Adipose tissue (tissue), 3 donors: ENCODE data around the gene CDH4. TPM values are rescaled to one million over a fixed set of nuclear protein-coding genes. Genes with fewer than 3 reads are reported as not detected.

Experiments
- H3K27ac ChIP-seq: one replicate; pipeline ENCODE4 v1.5.1; 2013; ENCODE audit warnings: low read depth, low read length
- WGBS, 3 donors: extraction: QIAGEN DNeasy Blood & Tissue Kit; methylation state at CpG; one replicate each; pipeline ENCODE4 v1.1.7; 2013; 5-methylcytosine and 5-hydroxymethylcytosine counted together
- polyA plus RNA-seq, 3 donors: library from polyadenylated mRNA; stranded (reverse); fragments of 200-250 nt; gene quantifications; one replicate each; pipeline ENCODE4 v1.2.3, GENCODE V29; 2013
- donor health status: healthy with polysubstance abuse.
- donor health status: Bipolar disorder and iron deficiency.
- donor health status: healthy.

The CDH4 gene
- polyA plus RNA-seq, 3 donors = 0.04 to 0.11 (median 0.05) TPM

GRCh38 chr20:61575151-61575937 lies 323.3 kb downstream of the CDH4 start:
- 52 to 65% (median 57%) methylated on average over 6 of the region's 6 CpGs for WGBS, 3 donors
- H3K27ac ChIP-seq = no peak overlapping the region

- WGBS, 3 donors = 82 to 89% (median 86%) methylated on average over 5 of the region's 5 CpGs
- no peak overlapping the region for H3K27ac ChIP-seq
Observed at GRCh38 chr20:61576372-61576771, 324.3 kb downstream of the CDH4 start.

GRCh38 chr20:61577065-61577464 lies 325.0 kb downstream of the CDH4 start:
- WGBS, 3 donors = 95 to 100% (median 97%) methylated on average over 1 of the region's 1 CpG

GRCh38 chr20:61579908-61580307 lies 327.8 kb downstream of the CDH4 start:
- WGBS, 3 donors = 38 to 78% (median 75%) methylated on average over 7 of the region's 7 CpGs
- H3K27ac ChIP-seq = no peak overlapping the region

More at GRCh38 chr20:61577065-61577464, 325.0 kb downstream of the CDH4 start:
- H3K27ac ChIP-seq = no peak overlapping the region

- WGBS, 3 donors = 73 to 81% (median 73%) methylated on average over 16 of the region's 16 CpGs
- H3K27ac ChIP-seq = no peak overlapping the region
Observed at GRCh38 chr20:61580958-61581824, 329.1 kb downstream of the CDH4 start.

- H3K27ac ChIP-seq = no peak overlapping the region
- WGBS, 3 donors = 68 to 71% (median 70%) methylated on average over 13 to 14 of the region's 14 CpGs
Observed at GRCh38 chr20:61581825-61582188, 329.7 kb downstream of the CDH4 start.

GRCh38 chr20:61582196-61582923 lies 330.3 kb downstream of the CDH4 start:
- 66 to 76% (median 72%) methylated on average over 15 of the region's 15 CpGs for WGBS, 3 donors
- no peak overlapping the region for H3K27ac ChIP-seq

- H3K27ac ChIP-seq = no peak overlapping the region
- WGBS, 3 donors = 72 to 81% (median 77%) methylated on average over 9 of the region's 9 CpGs
Observed at GRCh38 chr20:61583356-61583755, 331.3 kb downstream of the CDH4 start.

- WGBS, 3 donors = 16 to 42% (median 27%) methylated on average over 10 of the region's 10 CpGs
Observed at GRCh38 chr20:61584851-61585250, 332.8 kb downstream of the CDH4 start.

GRCh38 chr20:61585764-61586163 lies 333.7 kb downstream of the CDH4 start:
- 93 to 97% (median 96%) methylated on average over 2 of the region's 2 CpGs for WGBS, 3 donors
- H3K27ac ChIP-seq = no peak overlapping the region

More at GRCh38 chr20:61584851-61585250, 332.8 kb downstream of the CDH4 start:
- H3K27ac ChIP-seq = no peak overlapping the region

GRCh38 chr20:61587036-61587435 lies 335.0 kb downstream of the CDH4 start:
- 76 to 84% (median 82%) methylated on average over 7 of the region's 7 CpGs for WGBS, 3 donors
- H3K27ac ChIP-seq = no peak overlapping the region

- WGBS, 3 donors = 71 to 83% (median 83%) methylated on average over 16 of the region's 16 CpGs
- H3K27ac ChIP-seq = no peak overlapping the region
Observed at GRCh38 chr20:61587681-61588289, 335.7 kb downstream of the CDH4 start.

GRCh38 chr20:61588411-61589385 lies 336.6 kb downstream of the CDH4 start:
- WGBS, 3 donors = 17 to 29% (median 27%) methylated on average over 29 of the region's 29 CpGs
- no peak overlapping the region for H3K27ac ChIP-seq

- 71 to 81% (median 75%) methylated on average over 12 of the region's 12 CpGs for WGBS, 3 donors
- H3K27ac ChIP-seq = no peak overlapping the region
Observed at GRCh38 chr20:61590236-61590635, 338.2 kb downstream of the CDH4 start.

- H3K27ac ChIP-seq = no peak overlapping the region
- 73 to 84% (median 81%) methylated on average over 7 of the region's 7 CpGs for WGBS, 3 donors
Observed at GRCh38 chr20:61593516-61593915, 341.5 kb downstream of the CDH4 start.

GRCh38 chr20:61594198-61594597 lies 342.1 kb downstream of the CDH4 start:
- 73 to 79% (median 77%) methylated on average over 8 of the region's 8 CpGs for WGBS, 3 donors
- H3K27ac ChIP-seq = no peak overlapping the region

GRCh38 chr20:61595216-61595615 lies 343.2 kb downstream of the CDH4 start:
- WGBS, 3 donors = 83 to 90% (median 88%) methylated on average over 13 of the region's 13 CpGs
- no peak overlapping the region for H3K27ac ChIP-seq
